ENCODE measurements around the gene TBC1D22A.

GRCh38 chr22:46726066-46726985, 36.1 kb upstream of the TBC1D22A start:
- TF ChIP-seq, protein P1, sequence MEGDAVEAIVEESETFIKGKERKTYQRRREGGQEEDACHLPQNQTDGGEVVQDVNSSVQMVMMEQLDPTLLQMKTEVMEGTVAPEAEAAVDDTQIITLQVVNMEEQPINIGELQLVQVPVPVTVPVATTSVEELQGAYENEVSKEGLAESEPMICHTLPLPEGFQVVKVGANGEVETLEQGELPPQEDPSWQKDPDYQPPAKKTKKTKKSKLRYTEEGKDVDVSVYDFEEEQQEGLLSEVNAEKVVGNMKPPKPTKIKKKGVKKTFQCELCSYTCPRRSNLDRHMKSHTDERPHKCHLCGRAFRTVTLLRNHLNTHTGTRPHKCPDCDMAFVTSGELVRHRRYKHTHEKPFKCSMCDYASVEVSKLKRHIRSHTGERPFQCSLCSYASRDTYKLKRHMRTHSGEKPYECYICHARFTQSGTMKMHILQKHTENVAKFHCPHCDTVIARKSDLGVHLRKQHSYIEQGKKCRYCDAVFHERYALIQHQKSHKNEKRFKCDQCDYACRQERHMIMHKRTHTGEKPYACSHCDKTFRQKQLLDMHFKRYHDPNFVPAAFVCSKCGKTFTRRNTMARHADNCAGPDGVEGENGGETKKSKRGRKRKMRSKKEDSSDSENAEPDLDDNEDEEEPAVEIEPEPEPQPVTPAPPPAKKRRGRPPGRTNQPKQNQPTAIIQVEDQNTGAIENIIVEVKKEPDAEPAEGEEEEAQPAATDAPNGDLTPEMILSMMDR (IDR thresholded peaks at IDR 0.05) = no peak
- TF ChIP-seq POLR2A (IDR thresholded peaks at IDR 0.05) = no peak
